Measurements from ENCODE around the gene CFAP20DC. TPM values are rescaled to one million over a fixed set of nuclear protein-coding genes. Genes with fewer than 3 reads are reported as not detected.

Gene CFAP20DC
- total RNA-seq, 1 experiment from 2014 or later: 2.9 TPM

DNA sequence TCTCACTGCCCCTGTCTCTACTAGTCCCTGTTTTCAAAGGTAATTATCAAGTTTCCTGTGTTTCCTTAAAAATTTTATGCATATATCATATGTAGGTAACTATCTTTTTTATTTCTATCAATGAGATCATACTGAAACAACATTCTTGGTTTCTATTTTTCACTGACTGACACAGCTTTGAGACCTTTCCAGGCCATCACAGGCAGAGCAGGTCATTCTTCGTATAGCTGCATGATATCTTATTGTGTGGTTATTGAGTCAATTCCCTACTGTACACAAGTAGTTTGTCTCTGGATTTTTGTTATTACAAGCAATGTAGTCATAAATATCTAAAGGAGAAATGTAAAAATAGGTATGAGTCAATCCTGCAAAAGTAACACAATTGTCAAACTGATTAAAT lies 169.6 kb downstream of the CFAP20DC start:
- H3K9me2 ChIP-seq (ENCODE audit: insufficient read depth): no peaks in the 10 kb centered on the region
- intact Hi-C loops (cut with micrococcal nuclease): no loop called here
- no peaks in the 10 kb centered on the region for H3K36me3 ChIP-seq (ENCODE audit: control insufficient read depth in 1 of 2, insufficient read depth in 2 of 2, low read length in 2 of 2)
- ATAC-seq (no peak), DNase-seq (ENCODE audit: low read depth, low spot score) (no peak)
- no peaks in the 10 kb centered on the region for H3K9me3 ChIP-seq (ENCODE audit: control insufficient read depth in 1 of 2, insufficient read depth in 1 of 2, low read depth in 1 of 2, low read length in 2 of 2)
- no peak overlapping the region for H3K27ac ChIP-seq (ENCODE audit: low read depth, low read length)
- no peak overlapping the region for H3K4me3 ChIP-seq (replicated peaks in 1 of 2; ENCODE audit: low read depth in 1 of 2, low read length in 2 of 2)
- no peaks in the 10 kb centered on the region for H3K27me3 ChIP-seq (ENCODE audit: insufficient read depth, low read length)
- H4K20me1 ChIP-seq (ENCODE audit: insufficient read depth): no peaks in the 10 kb centered on the region
- ChIA-PET CTCF (no interaction called here), RAD21 (ENCODE audit: low non-redundant PET in 1 of 2, low total read pairs in 2 of 2, uncharacterized antibody in 2 of 2, unreplicated experiment in 2 of 2) (no interaction called here), POLR2A (no interaction called here)
- TF ChIP-seq ZNF274 (IDR thresholded peaks at IDR 0.05; ENCODE audit: low read depth, low read length) (no peak), TCF7L2 (IDR thresholded peaks at IDR 0.05; ENCODE audit: borderline replicate concordance, extremely low read depth, insufficient read depth, insufficient read length) (no peak), EGR1 (IDR thresholded peaks at IDR 0.05; ENCODE audit: low read depth) (no peak), YY1 (IDR thresholded peaks at IDR 0.05; ENCODE audit: extremely low read depth, insufficient replicate concordance, low read depth, low read length) (no peak)
- TF ChIP-seq, protein P1, sequence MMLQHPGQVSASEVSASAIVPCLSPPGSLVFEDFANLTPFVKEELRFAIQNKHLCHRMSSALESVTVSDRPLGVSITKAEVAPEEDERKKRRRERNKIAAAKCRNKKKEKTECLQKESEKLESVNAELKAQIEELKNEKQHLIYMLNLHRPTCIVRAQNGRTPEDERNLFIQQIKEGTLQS (IDR thresholded peaks at IDR 0.05): no peak
- no peak overlapping the region for H3K9ac ChIP-seq (ENCODE audit: low read length)
- no peak overlapping the region for H2AFZ ChIP-seq (ENCODE audit: low read depth, low read length, poor library complexity, severe bottlenecking)
- peaks cover 2 to 6% of the 10 kb centered on the region in 2 experiments; a peak in 2 of 4 replicates for H3K4me1 ChIP-seq (ENCODE audit: control insufficient read depth in 1 of 2, insufficient read depth in 2 of 2, low read length in 2 of 2)
- H3K4me2 ChIP-seq (ENCODE audit: low read length): no peak overlapping the region
- BruUV-seq (replicated peaks): no TSS peak
- no peaks in the 10 kb centered on the region for H3K79me2 ChIP-seq (ENCODE audit: insufficient read depth, low read length)

- Histone ChIP-seq H3K9me2 (ENCODE audit: insufficient read depth) (no peaks in the 10 kb centered on the region), H4K20me1 (ENCODE audit: insufficient read depth) (no peaks in the 10 kb centered on the region), H2AFZ (ENCODE audit: low read depth, low read length, poor library complexity, severe bottlenecking) (peak overlapping the region; percentile 24), H3K9me3 (ENCODE audit: control insufficient read depth in 1 of 2, insufficient read depth in 1 of 2, low read depth in 1 of 2, low read length in 2 of 2) (no peaks in the 10 kb centered on the region), H3K4me2 (ENCODE audit: low read length) (peak overlapping the region; percentile 63), H3K27ac (ENCODE audit: low read depth, low read length) (peak overlapping the region; percentile 66; the same call in 1 of the 2 replicates), H3K4me3 (replicated peaks in 1 of 2; ENCODE audit: low read depth in 1 of 2, low read length in 2 of 2) (peak overlapping the region in 1 of 2 experiments; percentile 22; a peak in 2 of 4 replicates), H3K79me2 (ENCODE audit: insufficient read depth, low read length) (no peaks in the 10 kb centered on the region), H3K27me3 (ENCODE audit: insufficient read depth, low read length) (no peaks in the 10 kb centered on the region), H3K4me1 (ENCODE audit: control insufficient read depth in 1 of 2, insufficient read depth in 2 of 2, low read length in 2 of 2) (peaks cover 15 to 23% of the 10 kb centered on the region in 2 experiments; a peak in 3 of 4 replicates), H3K36me3 (ENCODE audit: control insufficient read depth in 1 of 2, insufficient read depth in 2 of 2, low read length in 2 of 2) (no peaks in the 10 kb centered on the region), H3K9ac (ENCODE audit: low read length) (0 out of 2 replicates have a peak overlapping the region, but pooled peaks have one; percentile 3)
- POLR2A ChIA-PET: no interaction called here
- CTCF ChIA-PET: no interaction called here
- RAD21 ChIA-PET (ENCODE audit: low non-redundant PET in 1 of 2, low total read pairs in 2 of 2, uncharacterized antibody in 2 of 2, unreplicated experiment in 2 of 2): no interaction called here
- DNase-seq (ENCODE audit: low read depth, low spot score): peak; percentile 64
- ATAC-seq: peak; percentile 89
- intact Hi-C loops (cut with micrococcal nuclease): no loop called here
- BruUV-seq (replicated peaks): no TSS peak
- TF ChIP-seq SP1 (IDR thresholded peaks at IDR 0.05; ENCODE audit: low read depth): peak; percentile 91
- TF ChIP-seq, protein P2, sequence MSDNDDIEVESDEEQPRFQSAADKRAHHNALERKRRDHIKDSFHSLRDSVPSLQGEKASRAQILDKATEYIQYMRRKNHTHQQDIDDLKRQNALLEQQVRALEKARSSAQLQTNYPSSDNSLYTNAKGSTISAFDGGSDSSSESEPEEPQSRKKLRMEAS (IDR thresholded peaks at IDR 0.05): 0 out of 2 replicates have a peak, but pooled peaks have one; percentile 47
- TF ChIP-seq CEBPB (IDR thresholded peaks at IDR 0.05; ENCODE audit: low read depth): peak; percentile 48; the same call in 1 of the 2 replicates
- no peak for TF ChIP-seq CTCF (IDR thresholded peaks at IDR 0.05 in 2 of 3, conservative IDR thresholded peaks at IDR 0.05 in 1 of 3; ENCODE audit: borderline replicate concordance in 1 of 3, insufficient read depth in 1 of 3, low read depth in 2 of 3, low read length in 2 of 3)
- 0 out of 2 replicates have a peak, but pooled peaks have one; percentile 36 for TF ChIP-seq SIN3A (IDR thresholded peaks at IDR 0.05; ENCODE audit: low read depth)
- TF ChIP-seq ZNF274 (IDR thresholded peaks at IDR 0.05; ENCODE audit: low read depth, low read length): no peak
- no peak for TF ChIP-seq RAD21 (IDR thresholded peaks at IDR 0.05; ENCODE audit: low read depth)
- no peak for TF ChIP-seq REST (IDR thresholded peaks at IDR 0.05; ENCODE audit: low read depth)
- 0 out of 2 replicates have a peak, but pooled peaks have one; percentile 7 for TF ChIP-seq ELF1 (IDR thresholded peaks at IDR 0.05; ENCODE audit: borderline replicate concordance, low read depth)
- TF ChIP-seq YY1 (IDR thresholded peaks at IDR 0.05; ENCODE audit: extremely low read depth, insufficient replicate concordance, low read depth, low read length): peak; percentile 22
- peak; percentile 83; the same call in 1 of the 2 replicates for TF ChIP-seq CBX3 (IDR thresholded peaks at IDR 0.05; ENCODE audit: low read depth)
Observed at GRCh38 chr3:58874795-58875194, 175.0 kb downstream of the CFAP20DC start.

Data from HCT116 (cell line).